ENCODE data around the gene ZNF532.

DNA sequence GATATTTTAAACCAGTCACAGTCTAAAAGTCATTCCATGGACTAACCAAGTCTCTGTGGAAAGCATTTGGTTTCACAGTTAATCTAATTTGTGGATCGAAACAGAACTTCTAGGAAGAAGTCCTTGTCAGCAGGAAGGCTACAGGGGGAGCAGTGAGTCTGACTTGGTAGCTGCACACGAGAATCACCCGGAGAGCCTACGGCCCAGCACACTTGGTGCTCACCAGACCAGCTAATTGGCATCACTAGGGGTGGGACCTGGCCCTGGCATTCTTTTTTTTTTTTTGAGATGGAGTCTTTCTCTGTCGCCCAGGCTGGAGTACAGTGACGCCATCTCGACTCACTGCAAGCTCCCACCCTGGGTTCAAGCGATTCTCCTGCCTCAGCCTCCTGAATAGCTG, 97.7 kb downstream of the ZNF532 start:
- TF ChIP-seq, protein P1, sequence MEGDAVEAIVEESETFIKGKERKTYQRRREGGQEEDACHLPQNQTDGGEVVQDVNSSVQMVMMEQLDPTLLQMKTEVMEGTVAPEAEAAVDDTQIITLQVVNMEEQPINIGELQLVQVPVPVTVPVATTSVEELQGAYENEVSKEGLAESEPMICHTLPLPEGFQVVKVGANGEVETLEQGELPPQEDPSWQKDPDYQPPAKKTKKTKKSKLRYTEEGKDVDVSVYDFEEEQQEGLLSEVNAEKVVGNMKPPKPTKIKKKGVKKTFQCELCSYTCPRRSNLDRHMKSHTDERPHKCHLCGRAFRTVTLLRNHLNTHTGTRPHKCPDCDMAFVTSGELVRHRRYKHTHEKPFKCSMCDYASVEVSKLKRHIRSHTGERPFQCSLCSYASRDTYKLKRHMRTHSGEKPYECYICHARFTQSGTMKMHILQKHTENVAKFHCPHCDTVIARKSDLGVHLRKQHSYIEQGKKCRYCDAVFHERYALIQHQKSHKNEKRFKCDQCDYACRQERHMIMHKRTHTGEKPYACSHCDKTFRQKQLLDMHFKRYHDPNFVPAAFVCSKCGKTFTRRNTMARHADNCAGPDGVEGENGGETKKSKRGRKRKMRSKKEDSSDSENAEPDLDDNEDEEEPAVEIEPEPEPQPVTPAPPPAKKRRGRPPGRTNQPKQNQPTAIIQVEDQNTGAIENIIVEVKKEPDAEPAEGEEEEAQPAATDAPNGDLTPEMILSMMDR (IDR thresholded peaks at IDR 0.05) = no peak
- TF ChIP-seq ZFX (IDR thresholded peaks at IDR 0.05; ENCODE audit: borderline replicate concordance) = no peak
